Sigmoid colon (tissue), 7 donors: Measurements from ENCODE around the gene IFNL4. TPM values are rescaled to one million over a fixed set of nuclear protein-coding genes. Genes with fewer than 3 reads are reported as not detected.
"Not testable (repeated sequence)": the region's sequence is repeated elsewhere in the genome, so short reads cannot be mapped to it uniquely, and the experiment has no call there.

Experiments used
- DNase-seq: peaks from one replicate; pipeline ENCODE4 v3.0.0-alpha.2; 2019
- H3K27ac ChIP-seq, 4 donors: fragments of 200-600 bp; sonication (generic); one replicate each; pipeline ENCODE4 v1.5.1; 2016 to 2019; ENCODE audit warnings: mild to moderate bottlenecking in 1 of 4
- H3K27me3 ChIP-seq, 3 donors: fragments of 200-600 bp; sonication (generic); one replicate each; pipeline ENCODE4 v1.5.1; 2019; ENCODE audit warnings: mild to moderate bottlenecking in 1 of 3
- H3K36me3 ChIP-seq, 4 donors: fragments of 200-600 bp; sonication (generic); one replicate each; pipeline ENCODE4 v1.5.1; 2016 to 2019
- H3K4me1 ChIP-seq, 4 donors: fragments of 200-600 bp; sonication (generic); one replicate each; pipeline ENCODE4 v1.5.1; 2017 to 2019
- H3K4me3 ChIP-seq, 4 donors: fragments of 200-600 bp; sonication (generic); one replicate each; pipeline ENCODE4 v1.5.1; 2017 to 2019; ENCODE audit warnings: mild to moderate bottlenecking in 2 of 4, moderate library complexity in 1 of 4
- H3K9me3 ChIP-seq, 4 donors: fragments of 200-600 bp in 3 of 4; sonication (generic) in 3 of 4; one replicate each; pipeline versions ENCODE4 v1.5.1 to v1.6.1; 2013 to 2019
- CTCF ChIP-seq, 4 experiments: fragments of 450-650 bp in 3 of 4; fragments of 200-600 bp in 1 of 4; IDR thresholded peaks; one replicate each; pipeline ENCODE4 v1.5.1; 2016 to 2019; ENCODE audit warnings: antibody characterized with exemption in 4 of 4, mild to moderate bottlenecking in 3 of 4, moderate library complexity in 2 of 4
- EP300 ChIP-seq, 4 donors: sonication (generic); formaldehyde crosslinking; IDR thresholded peaks; one replicate each; pipeline ENCODE4 v1.6.1; 2017; ENCODE audit warnings: antibody characterized with exemption in 4 of 4
- POLR2A ChIP-seq, 2 donors: fragments of 450-650 bp; IDR thresholded peaks; one replicate each; pipeline ENCODE4 v1.6.1; 2016; ENCODE audit warnings: antibody characterized with exemption in 2 of 2, mild to moderate bottlenecking in 2 of 2, moderate library complexity in 2 of 2
- POLR2AphosphoS5 ChIP-seq, 4 donors: sonication (generic); formaldehyde crosslinking; IDR thresholded peaks; one replicate each; pipeline ENCODE4 v1.6.1; 2017; ENCODE audit warnings: antibody characterized with exemption in 4 of 4
- WGBS, 2 donors: extraction: QIAGEN DNeasy Blood & Tissue Kit; methylation state at CpG; one replicate each; pipeline ENCODE4 v1.1.7; 2013; 5-methylcytosine and 5-hydroxymethylcytosine counted together
- intact Hi-C: fragments of 100-400 bp; cut with DNase I; formaldehyde crosslinking; loops from one replicate; pipeline ENCODE4 v1.15.1; 2023
- polyA plus RNA-seq, 3 donors: library from polyadenylated mRNA; stranded (reverse); fragments of 200-250 nt; gene quantifications; one replicate each; pipeline ENCODE4 v1.2.3, GENCODE V29; 2013
- total RNA-seq, 4 donors: library from RNA; depleted of rRNA; stranded (reverse); fragments of >200 nt; gene quantifications; one replicate each; pipeline ENCODE4 v1.1.0, GENCODE V29; 2016
- donor health status: healthy with polysubstance abuse.
- donor health status: Bipolar disorder and iron deficiency.
- donor health status: healthy.

The IFNL4 gene
- total and polyA plus RNA-seq, 7 donors, result not detected

- Histone ChIP-seq H3K4me3 (no peak overlapping the region), H3K9me3 (no peaks in the 10 kb centered on the region), H3K4me1 (no peaks in the 10 kb centered on the region), H3K27me3 (peaks cover 0 to 38% (median 9%) of the 10 kb centered on the region in 3 donors), H3K27ac (no peak overlapping the region), H3K36me3 (no peaks in the 10 kb centered on the region)
- intact Hi-C loops, result no loop called here
- 28 to 49% methylated on average over 3 of the region's 3 CpGs for WGBS, 2 donors
- TF ChIP-seq POLR2A (IDR thresholded peaks at IDR 0.05) (no peak), CTCF (IDR thresholded peaks at IDR 0.05) (no peak), POLR2AphosphoS5 (IDR thresholded peaks at IDR 0.05) (no peak), EP300 (IDR thresholded peaks at IDR 0.05) (no peak)
- DNase-seq, result no peak
Measured at GRCh38 chr19:39224910-39225309, 23.7 kb downstream of the IFNL4 start.

GRCh38 chr19:39223703-39224279, 24.9 kb downstream of the IFNL4 start:
- H3K4me3 ChIP-seq, result no peak overlapping the region
- TF ChIP-seq POLR2AphosphoS5 (IDR thresholded peaks at IDR 0.05), result no peak
- TF ChIP-seq POLR2A (IDR thresholded peaks at IDR 0.05), result no peak
- no peak for TF ChIP-seq CTCF (IDR thresholded peaks at IDR 0.05)
- TF ChIP-seq EP300 (IDR thresholded peaks at IDR 0.05), result no peak
- H3K36me3 ChIP-seq, result no peaks in the 10 kb centered on the region
- no peaks in the 10 kb centered on the region for H3K9me3 ChIP-seq
- 16 to 23% methylated on average over 4 of the region's 4 CpGs for WGBS, 2 donors
- intact Hi-C loops, result no loop called here
- no peaks in the 10 kb centered on the region for H3K4me1 ChIP-seq
- H3K27ac ChIP-seq, result no peak overlapping the region
- DNase-seq, result no peak
- H3K27me3 ChIP-seq, result peaks cover 0 to 49% (median 9%) of the 10 kb centered on the region in 3 donors

GRCh38 chr19:39219108-39219507, 29.5 kb downstream of the IFNL4 start:
- H3K4me3 ChIP-seq, DNase-seq, H3K4me1 ChIP-seq, intact Hi-C loops, H3K27ac ChIP-seq, H3K9me3 ChIP-seq, H3K36me3 ChIP-seq: not testable (repeated sequence)
- WGBS, 2 donors, result 42 to 66% methylated on average over 10 of the region's 10 CpGs
- H3K27me3 ChIP-seq, result peaks cover 0 to 43% (median under 1%) of the 10 kb centered on the region in 3 donors

GRCh38 chr19:39218230-39219007, 30.2 kb downstream of the IFNL4 start:
- 82 to 87% methylated on average over 15 of the region's 15 CpGs for WGBS, 2 donors
- Histone ChIP-seq H3K4me1 (no peaks in the 10 kb centered on the region), H3K27ac (no peak overlapping the region), H3K36me3 (no peaks in the 10 kb centered on the region), H3K27me3 (peaks cover 0 to 36% (median 0%) of the 10 kb centered on the region in 3 donors), H3K4me3 (no peak overlapping the region), H3K9me3 (peaks cover 0 to 7% (median 3%) of the 10 kb centered on the region in 4 donors)
- TF ChIP-seq POLR2A (IDR thresholded peaks at IDR 0.05) (no peak), CTCF (IDR thresholded peaks at IDR 0.05) (no peak), POLR2AphosphoS5 (IDR thresholded peaks at IDR 0.05) (no peak), EP300 (IDR thresholded peaks at IDR 0.05) (no peak)
- intact Hi-C loops, result no loop called here
- DNase-seq, result no peak

GRCh38 chr19:39217094-39217493, 31.6 kb downstream of the IFNL4 start:
- intact Hi-C loops, result no loop called here
- 84 to 92% methylated on average over 5 of the region's 5 CpGs for WGBS, 2 donors
- Histone ChIP-seq H3K36me3 (no peaks in the 10 kb centered on the region), H3K27ac (no peak overlapping the region), H3K27me3 (peaks cover 0 to 24% (median 0%) of the 10 kb centered on the region in 3 donors), H3K4me1 (no peaks in the 10 kb centered on the region), H3K4me3 (no peak overlapping the region), H3K9me3 (peaks cover 0 to 7% (median 3%) of the 10 kb centered on the region in 4 donors)
- no peak for DNase-seq
- no peak for TF ChIP-seq POLR2A (IDR thresholded peaks at IDR 0.05)
- no peak for TF ChIP-seq POLR2AphosphoS5 (IDR thresholded peaks at IDR 0.05)
- no peak for TF ChIP-seq EP300 (IDR thresholded peaks at IDR 0.05)
- no peak for TF ChIP-seq CTCF (IDR thresholded peaks at IDR 0.05)

- intact Hi-C loops, H3K4me3 ChIP-seq, DNase-seq, H3K36me3 ChIP-seq, H3K9me3 ChIP-seq, H3K4me1 ChIP-seq, H3K27ac ChIP-seq: not testable (repeated sequence)
- WGBS, 2 donors, result 87 to 88% methylated on average over 3 of the region's 3 CpGs
- peaks cover 0 to 24% (median 0%) of the 10 kb centered on the region in 3 donors for H3K27me3 ChIP-seq
Measured at GRCh38 chr19:39215323-39215722, 33.3 kb downstream of the IFNL4 start.
